ENCODE results near the gene AFG1L. TPM values are rescaled to one million over a fixed set of nuclear protein-coding genes. Genes with fewer than 3 reads are reported as not detected.

AFG1L gene
- total RNA-seq, 1 donor from 2014 or later = 2.6 TPM

DNA sequence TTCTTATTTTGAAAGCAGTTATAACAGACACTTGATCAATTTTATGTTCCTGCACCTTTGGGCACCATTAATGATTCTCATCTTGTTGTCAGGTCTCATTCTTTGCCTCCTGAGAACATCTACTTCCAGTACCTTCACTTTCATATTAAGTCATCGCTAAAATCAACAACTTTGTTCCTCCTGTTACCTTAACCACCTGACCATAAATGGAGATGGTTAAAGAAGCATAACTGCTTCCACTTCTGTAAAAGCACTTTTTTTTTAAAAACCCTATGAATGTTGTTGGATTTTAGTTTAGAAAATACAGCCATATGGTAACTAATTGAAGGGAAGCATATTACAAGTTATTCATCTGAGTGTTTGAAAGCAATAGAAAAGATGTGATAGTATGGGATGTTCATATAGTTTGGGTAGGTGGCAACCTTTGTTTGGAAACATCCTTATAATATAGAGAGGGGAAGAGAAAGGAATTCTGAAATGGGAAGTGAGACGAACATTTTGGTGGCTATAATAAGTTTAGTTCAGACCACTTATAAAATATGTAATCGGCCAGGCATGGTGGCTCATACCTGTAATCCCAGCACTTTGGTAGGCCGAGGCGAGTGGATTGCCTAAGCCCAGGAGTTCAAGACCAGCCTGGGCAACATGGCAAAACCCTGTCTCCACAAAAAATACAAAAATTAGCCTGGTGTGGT is 53.9 kb downstream of the AFG1L start:
- TF ChIP-seq, protein P1, sequence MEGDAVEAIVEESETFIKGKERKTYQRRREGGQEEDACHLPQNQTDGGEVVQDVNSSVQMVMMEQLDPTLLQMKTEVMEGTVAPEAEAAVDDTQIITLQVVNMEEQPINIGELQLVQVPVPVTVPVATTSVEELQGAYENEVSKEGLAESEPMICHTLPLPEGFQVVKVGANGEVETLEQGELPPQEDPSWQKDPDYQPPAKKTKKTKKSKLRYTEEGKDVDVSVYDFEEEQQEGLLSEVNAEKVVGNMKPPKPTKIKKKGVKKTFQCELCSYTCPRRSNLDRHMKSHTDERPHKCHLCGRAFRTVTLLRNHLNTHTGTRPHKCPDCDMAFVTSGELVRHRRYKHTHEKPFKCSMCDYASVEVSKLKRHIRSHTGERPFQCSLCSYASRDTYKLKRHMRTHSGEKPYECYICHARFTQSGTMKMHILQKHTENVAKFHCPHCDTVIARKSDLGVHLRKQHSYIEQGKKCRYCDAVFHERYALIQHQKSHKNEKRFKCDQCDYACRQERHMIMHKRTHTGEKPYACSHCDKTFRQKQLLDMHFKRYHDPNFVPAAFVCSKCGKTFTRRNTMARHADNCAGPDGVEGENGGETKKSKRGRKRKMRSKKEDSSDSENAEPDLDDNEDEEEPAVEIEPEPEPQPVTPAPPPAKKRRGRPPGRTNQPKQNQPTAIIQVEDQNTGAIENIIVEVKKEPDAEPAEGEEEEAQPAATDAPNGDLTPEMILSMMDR (IDR thresholded peaks at IDR 0.05; ENCODE audit: insufficient read depth, low read length, severe bottlenecking) = no peak

DNA sequence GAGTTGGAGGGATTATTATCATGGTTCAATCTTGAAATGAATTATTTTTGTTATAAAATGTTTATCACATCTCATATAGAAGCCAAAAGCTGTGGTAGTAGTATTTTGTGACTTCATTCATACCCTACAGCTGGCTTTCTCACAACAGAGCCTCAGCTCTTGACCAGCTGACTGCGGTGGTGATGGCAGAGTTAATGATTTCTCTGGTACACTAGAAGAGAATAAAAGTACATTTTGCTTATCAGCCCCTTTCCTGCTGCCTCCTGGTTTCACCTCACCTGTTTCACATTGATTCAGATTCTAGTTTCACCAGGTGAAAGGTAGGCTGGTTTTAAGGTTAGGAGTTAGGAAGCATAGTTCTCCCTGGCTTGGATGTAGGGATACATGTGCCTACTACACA is 55.7 kb downstream of the AFG1L start:
- TF ChIP-seq, protein P1 (IDR thresholded peaks at IDR 0.05; ENCODE audit: insufficient read depth, low read length, severe bottlenecking) = no peak
- DNase-seq (ENCODE audit: low read depth) (no peak), FAIRE-seq (no peak)
- H3K4me3 ChIP-seq (ENCODE audit: low read depth, low read length) = no peak overlapping the region
- H3K27me3 ChIP-seq (ENCODE audit: control insufficient read depth, insufficient read depth, low read length) = no peaks in the 10 kb centered on the region
- H3K36me3 ChIP-seq (ENCODE audit: control insufficient read depth, insufficient read depth, low read length) = no peaks in the 10 kb centered on the region

More for the DNA sequence above, 53.9 kb downstream of the AFG1L start:
- DNase-seq (ENCODE audit: low read depth) (no peak), FAIRE-seq (no peak)
- no peak overlapping the region for H3K4me3 ChIP-seq (ENCODE audit: low read depth, low read length)
- H3K27me3 ChIP-seq (ENCODE audit: control insufficient read depth, insufficient read depth, low read length) = no peaks in the 10 kb centered on the region
- H3K36me3 ChIP-seq (ENCODE audit: control insufficient read depth, insufficient read depth, low read length) = no peaks in the 10 kb centered on the region

DNA sequence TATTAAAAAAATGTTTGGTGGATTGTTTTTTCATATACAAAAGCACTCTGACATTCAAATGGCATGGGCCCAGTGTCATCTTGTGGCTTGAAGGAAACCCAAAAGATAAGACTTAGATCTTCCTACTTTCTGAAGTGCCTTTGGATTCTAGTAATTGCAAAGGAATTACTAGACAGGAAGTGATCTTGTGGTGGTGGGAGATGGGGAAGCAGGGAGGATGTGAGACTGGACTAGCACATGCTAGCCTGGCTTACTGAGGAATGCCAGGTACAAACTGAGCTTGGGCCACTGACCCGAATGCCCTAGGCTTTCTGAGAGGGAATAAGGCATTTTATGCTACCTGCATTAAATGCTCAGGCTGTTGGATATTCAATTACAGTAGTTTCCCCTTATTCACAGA is 59.0 kb downstream of the AFG1L start:
- no peak overlapping the region for H3K4me3 ChIP-seq (ENCODE audit: low read depth, low read length)
- peaks cover 1% of the 10 kb centered on the region for H3K36me3 ChIP-seq (ENCODE audit: control insufficient read depth, insufficient read depth, low read length)
- TF ChIP-seq, protein P1 (IDR thresholded peaks at IDR 0.05; ENCODE audit: insufficient read depth, low read length, severe bottlenecking) = no peak
- FAIRE-seq (no peak), DNase-seq (ENCODE audit: low read depth) (no peak)
- no peaks in the 10 kb centered on the region for H3K27me3 ChIP-seq (ENCODE audit: control insufficient read depth, insufficient read depth, low read length)

DNA sequence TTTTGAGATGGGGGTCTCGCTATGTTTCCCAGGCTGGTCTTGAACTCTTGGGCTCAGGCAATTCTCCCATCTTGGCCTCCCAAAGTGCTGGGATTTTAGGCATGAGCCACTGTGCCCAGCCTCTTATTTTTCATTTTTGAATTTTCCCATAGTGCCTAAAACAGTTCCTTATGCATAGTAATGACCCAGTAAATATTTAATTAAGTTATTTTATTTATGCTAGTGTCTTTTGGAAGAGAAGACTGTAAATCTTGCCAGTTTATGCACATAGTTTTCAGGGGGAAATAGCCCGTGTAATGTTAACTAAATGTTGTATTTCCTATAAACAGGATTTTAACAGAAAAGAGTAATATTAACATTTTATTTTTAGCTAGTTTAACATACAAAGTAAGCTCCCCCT is 60.3 kb downstream of the AFG1L start:
- no peak overlapping the region for H3K4me3 ChIP-seq (ENCODE audit: low read depth, low read length)
- H3K36me3 ChIP-seq (ENCODE audit: control insufficient read depth, insufficient read depth, low read length) = peaks cover 1% of the 10 kb centered on the region
- TF ChIP-seq, protein P1 (IDR thresholded peaks at IDR 0.05; ENCODE audit: insufficient read depth, low read length, severe bottlenecking) = no peak
- no peak for FAIRE-seq
- DNase-seq (ENCODE audit: low read depth) = no peak
- no peaks in the 10 kb centered on the region for H3K27me3 ChIP-seq (ENCODE audit: control insufficient read depth, insufficient read depth, low read length)

DNA sequence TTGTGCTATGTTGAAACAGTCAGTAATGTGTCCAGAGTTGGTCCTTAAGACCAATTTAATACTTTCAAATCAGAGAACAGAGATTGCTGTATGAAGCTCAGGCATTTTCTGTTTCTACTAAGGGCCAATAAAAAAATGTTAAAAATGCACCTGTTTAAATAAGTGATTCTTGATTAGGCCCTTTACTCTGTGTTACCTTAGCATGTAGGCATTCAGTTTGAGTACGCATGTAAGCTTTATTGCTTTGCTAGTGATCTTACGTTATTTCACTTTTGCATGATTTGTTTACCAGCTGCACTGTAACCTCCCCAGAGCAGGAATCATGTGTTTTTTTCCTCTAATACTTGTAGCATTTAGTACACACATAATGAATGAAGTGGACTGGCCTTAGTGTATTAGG is 61.0 kb downstream of the AFG1L start:
- DNase-seq (ENCODE audit: low read depth) (no peak), FAIRE-seq (no peak)
- TF ChIP-seq, protein P1 (IDR thresholded peaks at IDR 0.05; ENCODE audit: insufficient read depth, low read length, severe bottlenecking) = no peak
- Histone ChIP-seq H3K36me3 (ENCODE audit: control insufficient read depth, insufficient read depth, low read length) (peaks cover 1% of the 10 kb centered on the region), H3K4me3 (ENCODE audit: low read depth, low read length) (no peak overlapping the region), H3K27me3 (ENCODE audit: control insufficient read depth, insufficient read depth, low read length) (no peaks in the 10 kb centered on the region)
